ENCODE data around the gene KRT17. TPM values are rescaled to one million over a fixed set of nuclear protein-coding genes. Genes with fewer than 3 reads are reported as not detected.

The KRT17 gene
- total RNA-seq (33.5 TPM), polyA plus RNA-seq (72.1 TPM)

DNA sequence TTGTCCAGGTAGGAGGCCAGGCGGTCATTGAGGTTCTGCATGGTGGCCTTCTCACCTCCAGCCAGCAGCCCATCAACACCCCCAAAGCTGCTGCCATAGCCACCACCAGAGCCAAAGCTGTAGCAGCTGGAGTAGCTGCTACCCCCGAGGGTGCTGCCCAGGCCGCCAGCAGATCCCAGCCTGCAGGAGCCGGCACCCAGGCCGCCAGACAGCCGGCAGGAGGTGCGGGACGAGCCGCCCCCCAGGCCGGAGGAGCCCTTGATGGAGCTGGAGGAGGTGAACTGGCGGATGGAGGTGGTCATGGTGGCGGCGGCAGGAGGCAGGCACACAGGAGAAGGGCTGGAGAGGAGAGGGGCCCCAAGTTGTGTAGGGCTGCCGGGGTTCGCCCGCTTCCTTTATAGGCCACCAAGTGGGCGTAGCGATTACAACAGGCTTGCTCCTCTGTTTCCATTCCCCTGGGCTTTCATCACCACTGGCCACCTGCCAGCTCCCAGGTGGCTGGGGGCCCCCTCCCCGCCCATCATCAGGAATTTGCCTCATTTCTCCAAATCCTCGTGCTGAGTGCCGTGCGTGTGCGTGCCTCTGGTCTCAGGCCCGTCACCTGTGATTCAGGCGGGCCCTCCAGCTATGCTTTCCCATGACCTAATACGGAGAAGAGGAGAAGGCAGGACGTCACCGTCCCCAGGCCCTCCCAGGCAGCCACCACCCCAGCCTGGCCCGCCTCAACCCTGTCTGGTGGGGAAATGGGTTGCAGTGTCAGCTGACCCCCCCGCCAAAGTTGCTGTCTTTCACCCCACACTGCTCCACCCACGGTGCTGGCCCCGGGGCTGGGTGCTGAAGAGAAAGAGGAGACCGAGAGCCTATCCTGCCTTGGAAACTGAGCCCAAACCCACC is at the start of gene KRT17:
Gene KRT17 (minus strand): TSS at position 368 of the 894 bp plus-strand sequence. CDS start 66 bp downstream, at position 302.
- Histone ChIP-seq H3K4me3 (ENCODE audit: low read depth, low read length) (no peak within 1 kb of the TSS), H3K36me3 (ENCODE audit: insufficient read depth) (no peaks in the 10 kb centered on the region), H3K27ac (ENCODE audit: low read depth) (peak within 1 kb of the TSS; percentile 43), H3K4me1 (ENCODE audit: insufficient read depth) (peaks cover 2% of the 10 kb centered on the region)
- DNase-seq (ENCODE audit: extremely low spot score), result no peak
- WGBS, result 63% methylated on average over 33 of the region's 33 CpGs

DNA sequence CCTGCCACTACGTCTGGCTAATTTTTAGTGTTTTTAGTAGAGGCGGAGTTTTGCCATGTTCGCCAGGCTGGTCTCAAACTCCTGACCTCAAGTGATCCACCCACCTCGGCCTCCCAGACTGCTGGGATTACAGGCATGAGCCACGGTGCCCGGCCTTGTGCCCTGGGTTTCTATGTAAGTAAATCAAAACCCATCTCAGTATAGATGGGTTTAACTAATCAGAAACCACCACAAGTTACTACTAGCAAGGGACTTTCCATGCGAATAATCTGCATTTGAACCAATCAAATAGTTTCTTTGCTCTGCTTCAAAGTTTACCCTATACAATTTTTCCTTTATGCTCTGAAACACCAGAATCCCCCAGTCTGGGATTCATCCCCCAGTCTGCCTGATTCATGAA is 47.8 kb upstream of the KRT17 start:
- Histone ChIP-seq H3K4me3 (ENCODE audit: low read depth, low read length) (no peak overlapping the region), H3K27ac (ENCODE audit: low read depth) (no peak overlapping the region), H3K36me3 (ENCODE audit: insufficient read depth) (no peaks in the 10 kb centered on the region), H3K4me1 (ENCODE audit: insufficient read depth) (no peaks in the 10 kb centered on the region)
- DNase-seq (ENCODE audit: extremely low spot score), result no peak
- WGBS, result 87% methylated on average over 7 of the region's 7 CpGs

DNA sequence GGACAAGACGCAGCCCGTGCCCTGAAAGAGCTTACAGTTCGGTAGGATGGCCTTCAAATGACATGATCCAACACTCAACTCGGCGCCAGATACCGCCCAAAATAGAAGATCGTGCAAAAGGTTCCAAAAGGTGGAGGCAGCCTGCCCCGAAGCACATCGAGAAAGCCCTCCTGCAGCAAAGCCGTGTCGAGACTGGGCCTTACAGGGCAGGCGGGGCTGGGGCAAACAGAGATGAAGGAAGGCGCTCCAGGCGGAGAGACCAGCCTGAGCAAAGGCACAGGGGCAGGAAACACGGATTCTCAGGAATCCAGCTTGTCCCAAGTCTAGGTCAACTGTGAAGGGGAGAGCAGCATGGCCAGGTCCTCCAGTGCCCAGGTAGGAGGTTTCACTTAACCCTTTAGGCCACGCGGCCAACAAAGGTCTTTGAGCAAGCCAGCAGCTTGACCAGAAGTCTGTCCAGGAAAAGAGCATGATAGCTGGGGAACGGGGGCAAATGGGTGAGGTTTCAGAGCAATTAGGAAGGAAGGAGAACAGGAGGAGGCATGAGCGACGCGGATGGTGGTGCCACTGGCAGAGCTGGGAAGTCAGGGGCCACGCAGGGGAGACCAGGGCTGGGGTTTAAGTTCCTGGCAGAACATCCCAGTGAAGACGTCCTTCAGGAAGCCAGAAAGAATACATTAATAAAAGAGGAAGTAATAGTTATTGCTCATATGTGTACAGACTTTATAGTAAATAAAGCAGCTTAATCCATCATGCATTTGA is 43.1 kb upstream of the KRT17 start:
- Histone ChIP-seq H3K4me1 (ENCODE audit: insufficient read depth) (no peaks in the 10 kb centered on the region), H3K4me3 (ENCODE audit: low read depth, low read length) (no peak overlapping the region), H3K27ac (ENCODE audit: low read depth) (no peak overlapping the region), H3K36me3 (ENCODE audit: insufficient read depth) (no peaks in the 10 kb centered on the region)
- WGBS, result 46% methylated on average over 23 of the region's 23 CpGs
- DNase-seq (ENCODE audit: extremely low spot score), result no peak

DNA sequence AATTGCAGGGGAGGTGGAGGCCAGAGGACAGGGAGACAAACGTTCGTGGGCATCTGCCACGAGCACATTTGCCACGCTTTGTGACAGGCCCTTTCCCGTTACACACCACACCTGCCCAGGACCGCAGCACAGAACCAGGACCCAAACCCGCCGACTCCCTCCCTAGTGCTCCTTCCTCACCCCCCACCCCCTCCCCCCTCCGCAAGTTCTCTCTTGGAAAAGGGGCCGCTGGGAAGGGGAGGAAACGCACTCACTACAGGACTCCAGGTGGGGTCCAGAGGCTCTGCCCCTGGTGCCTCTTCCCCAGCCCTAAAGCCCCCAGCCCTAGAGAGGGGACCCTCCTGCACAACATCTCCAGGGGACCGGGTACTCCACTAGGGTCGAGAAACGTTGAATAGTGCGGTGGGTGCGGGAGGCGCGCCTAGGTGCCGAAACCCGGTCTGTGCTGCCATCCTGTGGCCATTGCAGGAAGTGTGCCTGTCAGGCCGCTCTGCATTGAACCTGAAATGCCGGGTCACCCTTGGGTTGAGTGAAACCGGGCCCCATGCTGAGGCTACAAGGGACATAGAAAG is 42.4 kb upstream of the KRT17 start:
- Histone ChIP-seq H3K27ac (ENCODE audit: low read depth) (peak overlapping the region; percentile 35), H3K36me3 (ENCODE audit: insufficient read depth) (no peaks in the 10 kb centered on the region), H3K4me1 (ENCODE audit: insufficient read depth) (no peaks in the 10 kb centered on the region), H3K4me3 (ENCODE audit: low read depth, low read length) (peak overlapping the region; percentile 26)
- no peak for DNase-seq (ENCODE audit: extremely low spot score)
- 2% methylated on average over 23 of the region's 23 CpGs for WGBS

DNA sequence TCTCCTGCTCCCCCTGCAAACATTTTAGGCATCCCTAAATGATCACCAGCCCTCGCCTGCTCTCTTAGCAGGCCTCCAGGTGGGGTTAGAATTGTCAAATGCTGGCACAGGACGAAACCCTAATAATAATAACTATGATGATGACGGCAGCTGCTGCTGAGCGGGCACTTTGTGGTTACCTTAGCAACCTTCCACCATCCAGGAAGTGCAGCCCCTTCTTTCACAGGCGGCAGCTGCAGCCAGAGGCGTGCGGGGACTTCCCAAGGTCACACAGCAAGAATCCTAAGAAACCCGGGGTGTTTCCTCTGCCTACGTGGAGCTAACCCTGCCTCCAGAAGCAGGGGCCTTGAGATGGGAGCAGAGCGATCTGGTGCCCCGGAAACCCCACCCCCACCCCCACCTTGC is 41.9 kb upstream of the KRT17 start:
- Histone ChIP-seq H3K4me3 (ENCODE audit: low read depth, low read length) (peak overlapping the region; percentile 26), H3K27ac (ENCODE audit: low read depth) (peak overlapping the region; percentile 62), H3K36me3 (ENCODE audit: insufficient read depth) (no peaks in the 10 kb centered on the region), H3K4me1 (ENCODE audit: insufficient read depth) (no peaks in the 10 kb centered on the region)
- DNase-seq (ENCODE audit: extremely low spot score), result no peak
- WGBS, result 6% methylated on average over 11 of the region's 11 CpGs

- peak overlapping the region; percentile 26 for H3K4me3 ChIP-seq (ENCODE audit: low read depth, low read length)
- no peak for DNase-seq (ENCODE audit: extremely low spot score)
- no peaks in the 10 kb centered on the region for H3K4me1 ChIP-seq (ENCODE audit: insufficient read depth)
- H3K27ac ChIP-seq (ENCODE audit: low read depth), result peak overlapping the region; percentile 62
- WGBS, result 2% methylated on average over 39 of the region's 39 CpGs
- H3K36me3 ChIP-seq (ENCODE audit: insufficient read depth), result no peaks in the 10 kb centered on the region
Observed at GRCh38 chr17:41665566-41666236, 41.3 kb upstream of the KRT17 start.

- Histone ChIP-seq H3K27ac (ENCODE audit: low read depth) (no peak overlapping the region), H3K4me3 (ENCODE audit: low read depth, low read length) (no peak overlapping the region), H3K4me1 (ENCODE audit: insufficient read depth) (no peaks in the 10 kb centered on the region), H3K36me3 (ENCODE audit: insufficient read depth) (no peaks in the 10 kb centered on the region)
- DNase-seq (ENCODE audit: extremely low spot score), result no peak
- WGBS, result 52% methylated on average over 15 of the region's 15 CpGs
Observed at GRCh38 chr17:41664587-41665565, 40.5 kb upstream of the KRT17 start.

- WGBS, result 67% methylated on average over 2 of the region's 2 CpGs
- no peaks in the 10 kb centered on the region for H3K4me1 ChIP-seq (ENCODE audit: insufficient read depth)
- no peak overlapping the region for H3K27ac ChIP-seq (ENCODE audit: low read depth)
- no peaks in the 10 kb centered on the region for H3K36me3 ChIP-seq (ENCODE audit: insufficient read depth)
- no peak overlapping the region for H3K4me3 ChIP-seq (ENCODE audit: low read depth, low read length)
- DNase-seq (ENCODE audit: extremely low spot score), result no peak
Observed at GRCh38 chr17:41664172-41664457, 39.7 kb upstream of the KRT17 start.

- DNase-seq (ENCODE audit: extremely low spot score), result no peak
- no peak overlapping the region for H3K27ac ChIP-seq (ENCODE audit: low read depth)
- H3K36me3 ChIP-seq (ENCODE audit: insufficient read depth), result no peaks in the 10 kb centered on the region
- WGBS, result 68% methylated on average over 8 of the region's 8 CpGs
- H3K4me3 ChIP-seq (ENCODE audit: low read depth, low read length), result no peak overlapping the region
- H3K4me1 ChIP-seq (ENCODE audit: insufficient read depth), result no peaks in the 10 kb centered on the region
Observed at GRCh38 chr17:41663451-41664171, 39.2 kb upstream of the KRT17 start.

DNA sequence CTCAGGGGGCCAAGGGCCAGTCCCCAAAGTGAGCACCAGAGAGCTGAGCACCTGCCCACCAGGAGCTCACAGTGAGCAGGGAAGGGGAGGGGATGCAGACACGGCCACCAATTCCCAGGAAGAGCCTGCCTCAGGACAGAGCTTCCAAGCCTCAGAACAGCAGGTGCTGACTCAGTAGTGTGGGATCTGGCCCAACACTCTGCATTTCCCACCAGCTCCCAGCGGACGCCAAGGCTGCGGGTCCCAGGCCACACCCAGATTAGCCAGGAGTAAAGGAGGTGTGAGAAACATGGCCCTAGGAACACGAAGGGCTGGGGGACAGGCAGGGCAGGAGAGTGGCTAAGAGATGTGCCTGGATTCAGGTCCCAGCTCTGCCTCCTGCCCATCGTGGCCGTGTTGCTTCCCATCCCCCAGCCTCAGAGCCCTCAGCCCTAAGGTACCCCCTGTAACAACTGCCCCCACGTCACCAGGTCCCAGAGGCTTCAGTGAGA is 35.9 kb upstream of the KRT17 start:
- Histone ChIP-seq H3K36me3 (ENCODE audit: insufficient read depth) (no peaks in the 10 kb centered on the region), H3K4me3 (ENCODE audit: low read depth, low read length) (no peak overlapping the region), H3K4me1 (ENCODE audit: insufficient read depth) (no peaks in the 10 kb centered on the region), H3K27ac (ENCODE audit: low read depth) (no peak overlapping the region)
- no peak for DNase-seq (ENCODE audit: extremely low spot score)
- WGBS, result 67% methylated on average over 8 of the region's 8 CpGs

DNA sequence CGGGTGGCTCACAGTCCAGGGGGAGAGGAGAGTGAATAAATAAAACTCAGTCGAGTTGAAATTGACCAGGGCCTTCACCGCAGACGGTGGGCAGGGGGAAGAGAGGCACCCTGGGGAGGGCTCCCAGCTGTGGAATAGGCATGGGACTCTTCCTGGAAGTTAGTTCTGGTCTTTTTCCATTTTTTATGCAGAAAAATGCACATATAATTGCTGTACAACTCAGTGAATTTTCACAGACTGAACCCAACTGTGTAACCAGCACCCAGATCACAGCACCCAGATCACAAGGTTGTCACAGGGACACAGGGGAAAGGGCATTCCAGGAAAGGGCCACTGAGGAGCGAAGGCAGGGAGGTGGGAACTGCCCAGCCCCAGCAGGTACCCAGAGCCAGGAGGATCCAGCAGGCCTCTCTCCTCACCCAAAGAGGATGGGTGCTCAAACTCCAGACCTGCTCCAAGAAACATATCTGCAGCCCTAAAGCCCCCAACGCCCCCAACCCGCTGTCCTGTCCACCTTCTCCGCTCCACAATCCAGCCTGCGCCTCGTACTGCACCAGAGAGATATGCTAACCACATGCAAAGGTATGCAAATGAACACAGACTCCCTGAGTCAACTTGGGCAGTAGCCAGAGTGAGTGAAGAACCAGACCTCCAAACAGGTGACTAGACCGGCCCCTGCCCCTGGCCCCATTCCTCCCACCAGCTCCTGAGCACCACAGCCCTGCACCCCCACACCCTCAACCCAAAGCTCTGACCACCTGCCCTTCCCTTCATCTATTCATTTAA is 35.2 kb upstream of the KRT17 start:
- H3K27ac ChIP-seq (ENCODE audit: low read depth), result peak overlapping the region; percentile 76
- H3K4me1 ChIP-seq (ENCODE audit: insufficient read depth), result no peaks in the 10 kb centered on the region
- H3K36me3 ChIP-seq (ENCODE audit: insufficient read depth), result no peaks in the 10 kb centered on the region
- WGBS, result 78% methylated on average over 11 of the region's 11 CpGs
- H3K4me3 ChIP-seq (ENCODE audit: low read depth, low read length), result no peak overlapping the region
- no peak for DNase-seq (ENCODE audit: extremely low spot score)

Measured in urinary bladder (tissue), 4 donors.